BLaER1 treated with 17β-estradiol and CSF1 and Interleukin-3, amounts not matched to agents 10 nM and 100 nM (cell line): ENCODE measurements around the gene C17orf75.
A peak's percentile ranks its signal among the peaks of the same experiment; 100 is the strongest.

Source experiments
- H3K27ac ChIP-seq, 11 experiments: shearing (Covaris generic); formaldehyde crosslinking; 2 replicates each; pipeline ENCODE4 v1.8.1; 2022
- H3K27me3 ChIP-seq, 11 experiments: shearing (Covaris generic); formaldehyde crosslinking; 2 replicates each; pipeline ENCODE4 v1.8.1; 2022
- H3K36me3 ChIP-seq, 11 experiments: shearing (Covaris generic); formaldehyde crosslinking; 2 replicates each; pipeline ENCODE4 v1.8.1; 2022
- H3K4me1 ChIP-seq, 10 experiments: shearing (Covaris generic); formaldehyde crosslinking; 2 replicates each; pipeline ENCODE4 v1.8.1; 2022
- H3K4me2 ChIP-seq, 11 experiments: shearing (Covaris generic); formaldehyde crosslinking; 2 replicates each; pipeline ENCODE4 v1.8.1; 2022
- H3K4me3 ChIP-seq, 10 experiments: shearing (Covaris generic); formaldehyde crosslinking; 2 replicates each; pipeline ENCODE4 v1.8.1; 2022
- H3K9ac ChIP-seq, 11 experiments: shearing (Covaris generic); formaldehyde crosslinking; 2 replicates each; pipeline ENCODE4 v1.8.1; 2022
- H3K9me3 ChIP-seq, 11 experiments: shearing (Covaris generic); formaldehyde crosslinking; replicated peaks in 1 of 11; 2 replicates each; pipeline ENCODE4 v1.8.1; 2022
- H4K20me1 ChIP-seq, 11 experiments: shearing (Covaris generic); formaldehyde crosslinking; 2 replicates each; pipeline ENCODE4 v1.8.1; 2022
- Cebpa-rat ChIP-seq, 11 experiments: shearing (Covaris generic); IDR thresholded peaks; 2 replicates each; pipeline ENCODE4 v1.8.1; 2022

C17orf75 gene

GRCh38 chr17:32349854-32350665 lies 8.1 kb upstream of the C17orf75 start, which contains the start of gene ZNF207:
TSS of gene ZNF207 (plus strand) at chr17:32350157. CDS start at chr17:32350286, 129 bp downstream.
- peak within 1 kb of the TSS; percentile 75 to 91 (median 82) for H3K4me3 ChIP-seq
- H3K27ac ChIP-seq, result peak within 1 kb of the TSS; percentile 96 to 99 (median 98)
- peak within 1 kb of the TSS; percentile 96 to 99 (median 98) for H3K9ac ChIP-seq
- H3K4me1 ChIP-seq, result peaks cover 39 to 53% (median 43%) of the 10 kb centered on the region in 10 experiments
- H4K20me1 ChIP-seq, result peaks cover 42 to 45% (median 43%) of the 10 kb centered on the region in 11 experiments
- H3K4me2 ChIP-seq, result peak within 1 kb of the TSS; percentile 78 to 100 (median 94)
- H3K27me3 ChIP-seq, result no peaks in the 10 kb centered on the region
- H3K36me3 ChIP-seq, result peaks cover 33 to 38% (median 36%) of the 10 kb centered on the region in 11 experiments
- TF ChIP-seq Cebpa-rat (IDR thresholded peaks at IDR 0.05), result no peak
- H3K9me3 ChIP-seq, result no peaks in the 10 kb centered on the region

GRCh38 chr17:32349503-32349853 lies 7.5 kb upstream of the C17orf75 start:
- Histone ChIP-seq H3K36me3 (peaks cover 27 to 32% (median 30%) of the 10 kb centered on the region in 11 experiments), H4K20me1 (peaks cover 36 to 39% (median 37%) of the 10 kb centered on the region in 11 experiments), H3K4me3 (peak overlapping the region; percentile 75 to 91 (median 82)), H3K27me3 (no peaks in the 10 kb centered on the region), H3K9ac (peak overlapping the region; percentile 96 to 99 (median 98)), H3K27ac (peak overlapping the region; percentile 96 to 99 (median 98)), H3K9me3 (no peaks in the 10 kb centered on the region), H3K4me2 (peak overlapping the region; percentile 78 to 100 (median 92)), H3K4me1 (peaks cover 33 to 51% (median 37%) of the 10 kb centered on the region in 10 experiments)
- TF ChIP-seq Cebpa-rat (IDR thresholded peaks at IDR 0.05), result no peak

- no peak overlapping the region for H3K9ac ChIP-seq
- peaks cover 26 to 29% (median 27%) of the 10 kb centered on the region in 11 experiments for H4K20me1 ChIP-seq
- H3K4me1 ChIP-seq, result peaks cover 26 to 52% (median 39%) of the 10 kb centered on the region in 10 experiments
These were observed 6.5 kb upstream of the C17orf75 start for GRCh38 chr17:32348483-32348800.

DNA sequence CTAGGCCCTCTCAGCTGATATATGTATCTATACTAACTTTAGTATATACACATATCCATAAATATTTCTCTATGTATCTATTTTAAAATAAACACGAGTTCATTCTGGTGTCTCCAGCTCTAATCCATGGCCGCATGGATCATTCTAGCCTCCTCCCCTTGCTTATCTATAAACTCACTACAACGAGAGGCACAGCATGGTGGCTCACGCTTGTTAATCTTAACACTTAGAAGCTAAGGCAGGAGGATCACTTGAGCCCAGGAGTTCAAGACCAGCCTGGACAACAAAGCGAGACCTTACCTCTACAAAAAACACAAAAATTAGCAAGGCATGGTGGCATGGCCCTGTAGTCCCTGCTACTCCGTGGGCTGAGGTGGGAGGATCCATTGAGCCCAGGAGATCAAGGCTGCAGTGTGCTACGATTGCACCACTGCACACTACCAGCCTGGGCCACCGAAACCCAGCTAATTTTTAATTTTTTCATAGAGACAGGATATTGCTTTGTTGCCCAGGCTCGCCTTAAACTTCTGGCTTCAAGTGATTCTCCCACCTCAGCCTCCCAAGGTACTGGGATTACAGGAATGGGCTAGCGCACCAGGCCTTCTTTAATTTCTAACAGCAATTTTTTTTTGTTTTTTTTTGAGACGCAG lies 4.1 kb upstream of the C17orf75 start:
- H4K20me1 ChIP-seq, result peaks cover 2 to 5% (median 4%) of the 10 kb centered on the region in 11 experiments; a peak in 20 of 22 replicates
- H3K27ac ChIP-seq, result no peak overlapping the region
- TF ChIP-seq Cebpa-rat (IDR thresholded peaks at IDR 0.05), result no peak
- no peaks in the 10 kb centered on the region for H3K9me3 ChIP-seq
- peaks cover 26 to 55% (median 40%) of the 10 kb centered on the region in 10 experiments for H3K4me1 ChIP-seq
- H3K9ac ChIP-seq, result no peak overlapping the region
- no peak overlapping the region for H3K4me3 ChIP-seq
- no peaks in the 10 kb centered on the region for H3K36me3 ChIP-seq
- no peak overlapping the region for H3K4me2 ChIP-seq
- no peaks in the 10 kb centered on the region for H3K27me3 ChIP-seq

More at GRCh38 chr17:32348483-32348800, 6.5 kb upstream of the C17orf75 start:
- TF ChIP-seq Cebpa-rat (IDR thresholded peaks at IDR 0.05), result no peak
- Histone ChIP-seq H3K9me3 (no peaks in the 10 kb centered on the region), H3K4me3 (peak overlapping the region in 2 of 10 experiments; percentile 75 to 79; a peak in 2 of 20 replicates), H3K27ac (peak overlapping the region in 4 of 11 experiments; percentile 96 to 99 (median 98); a peak in 2 of 22 replicates), H3K27me3 (no peaks in the 10 kb centered on the region), H3K36me3 (peaks cover 18 to 23% (median 21%) of the 10 kb centered on the region in 11 experiments), H3K4me2 (peak overlapping the region in 10 of 11 experiments; percentile 78 to 100 (median 91); a peak in 17 of 22 replicates)

DNA sequence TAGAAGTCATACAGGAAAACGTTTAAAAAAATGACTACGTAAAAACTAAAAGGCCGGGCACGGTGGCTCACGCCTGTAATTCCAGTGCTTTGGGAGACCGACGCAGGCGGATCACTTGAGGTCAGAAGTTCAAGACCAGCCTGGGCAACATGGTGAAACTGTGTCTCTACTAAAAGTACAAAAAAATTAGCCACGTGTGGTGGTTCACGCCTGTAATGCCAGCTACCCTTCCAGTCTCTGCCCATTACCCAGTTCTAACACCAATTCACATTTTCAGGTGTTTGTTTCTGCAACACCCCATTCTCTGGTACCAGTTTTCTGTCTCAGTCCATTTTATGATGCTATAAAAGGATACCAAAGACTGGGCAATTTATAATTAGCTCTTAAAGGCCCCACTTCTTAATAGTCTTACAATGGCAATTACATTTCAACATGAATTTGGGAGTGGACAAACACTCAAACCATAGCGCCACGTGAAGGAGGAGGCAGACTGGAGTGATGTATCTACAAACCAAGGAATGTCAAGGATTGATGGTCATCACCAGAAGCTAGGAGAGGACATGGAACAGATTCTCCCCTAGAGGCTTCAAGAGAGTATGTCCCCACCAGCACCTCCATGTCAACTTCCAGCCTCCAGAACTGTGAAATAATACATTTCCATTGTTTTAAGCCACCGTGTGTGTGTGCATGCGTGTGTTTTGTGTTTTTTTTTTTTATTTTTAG lies 791 bp upstream of the C17orf75 start:
- H3K27me3 ChIP-seq, result no peaks in the 10 kb centered on the region
- H3K4me2 ChIP-seq, result peak overlapping the region; percentile 62 to 97 (median 87)
- peaks cover 18 to 70% (median 44%) of the 10 kb centered on the region in 10 experiments for H3K4me1 ChIP-seq
- TF ChIP-seq Cebpa-rat (IDR thresholded peaks at IDR 0.05), result no peak
- H3K36me3 ChIP-seq, result peaks cover 0 to 20% (median 9%) of the 10 kb centered on the region in 11 experiments; a peak in 12 of 22 replicates
- no peaks in the 10 kb centered on the region for H4K20me1 ChIP-seq
- H3K27ac ChIP-seq, result peak overlapping the region; percentile 69 to 98 (median 94); a peak in 21 of 22 replicates
- peak overlapping the region; percentile 78 to 94 (median 88); a peak in 21 of 22 replicates for H3K9ac ChIP-seq
- H3K4me3 ChIP-seq, result peak overlapping the region; percentile 57 to 75 (median 63)
- H3K9me3 ChIP-seq, result no peaks in the 10 kb centered on the region

DNA sequence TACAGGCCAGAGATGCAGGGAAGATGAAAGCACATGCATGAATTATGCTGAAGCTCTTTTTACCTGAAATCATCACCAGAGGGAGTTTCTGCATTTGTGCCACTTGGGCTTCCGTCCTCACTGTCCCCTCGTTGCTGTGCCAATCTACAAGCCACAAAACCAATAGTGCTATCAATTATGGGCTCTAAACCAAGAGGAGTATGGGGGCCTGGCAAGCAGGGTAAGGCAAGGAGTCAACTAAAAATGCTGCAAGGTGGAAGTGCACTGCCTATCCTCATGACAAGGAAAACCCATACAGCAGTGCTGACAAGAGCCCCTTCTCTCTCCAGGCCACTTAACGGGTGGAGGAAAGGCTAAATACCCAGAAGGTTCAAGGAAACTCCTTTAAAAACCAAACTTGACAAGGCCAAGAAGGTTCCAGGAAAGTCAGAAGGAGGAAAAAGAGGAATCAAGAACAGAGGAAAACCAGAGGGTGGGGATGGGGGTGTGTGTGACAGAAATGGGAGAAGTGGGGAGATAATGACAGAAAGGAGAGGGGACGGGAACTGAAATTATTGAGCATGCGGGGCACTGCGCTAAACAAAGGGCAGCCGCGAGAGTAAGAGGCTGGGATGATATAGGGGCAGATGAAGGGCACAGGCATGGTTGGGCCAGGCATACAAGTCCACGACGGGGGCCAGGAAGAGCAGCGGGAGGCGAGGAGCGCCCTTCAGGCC lies 674 bp downstream of the C17orf75 start:
- no peaks in the 10 kb centered on the region for H3K27me3 ChIP-seq
- H3K4me1 ChIP-seq, result peaks cover 28 to 82% (median 53%) of the 10 kb centered on the region in 10 experiments
- no peak for TF ChIP-seq Cebpa-rat (IDR thresholded peaks at IDR 0.05)
- H3K9me3 ChIP-seq, result no peaks in the 10 kb centered on the region
- peak overlapping the region; percentile 78 to 97 (median 88) for H3K4me2 ChIP-seq
- H3K36me3 ChIP-seq, result peaks cover 0 to 32% (median 21%) of the 10 kb centered on the region in 11 experiments; a peak in 15 of 22 replicates
- H3K27ac ChIP-seq, result peak overlapping the region; percentile 69 to 98 (median 94)
- H3K4me3 ChIP-seq, result peak overlapping the region; percentile 57 to 75 (median 63)
- H3K9ac ChIP-seq, result peak overlapping the region; percentile 78 to 94 (median 88)
- no peaks in the 10 kb centered on the region for H4K20me1 ChIP-seq

GRCh38 chr17:32335687-32336086 lies 6.3 kb downstream of the C17orf75 start:
- Histone ChIP-seq H3K4me2 (peak overlapping the region; percentile 29 to 64 (median 60)), H3K36me3 (peaks cover 0 to 64% (median 41%) of the 10 kb centered on the region in 11 experiments; a peak in 19 of 22 replicates), H3K27ac (peak overlapping the region in 8 of 11 experiments; percentile 36 to 99 (median 60); a peak in 16 of 22 replicates), H4K20me1 (no peaks in the 10 kb centered on the region), H3K27me3 (no peaks in the 10 kb centered on the region), H3K4me3 (no peak overlapping the region), H3K4me1 (peaks cover 42 to 100% (median 72%) of the 10 kb centered on the region in 10 experiments), H3K9ac (peak overlapping the region in 3 of 11 experiments; percentile 5 to 15 (median 6); a peak in 3 of 22 replicates), H3K9me3 (no peaks in the 10 kb centered on the region)
- no peak for TF ChIP-seq Cebpa-rat (IDR thresholded peaks at IDR 0.05)

DNA sequence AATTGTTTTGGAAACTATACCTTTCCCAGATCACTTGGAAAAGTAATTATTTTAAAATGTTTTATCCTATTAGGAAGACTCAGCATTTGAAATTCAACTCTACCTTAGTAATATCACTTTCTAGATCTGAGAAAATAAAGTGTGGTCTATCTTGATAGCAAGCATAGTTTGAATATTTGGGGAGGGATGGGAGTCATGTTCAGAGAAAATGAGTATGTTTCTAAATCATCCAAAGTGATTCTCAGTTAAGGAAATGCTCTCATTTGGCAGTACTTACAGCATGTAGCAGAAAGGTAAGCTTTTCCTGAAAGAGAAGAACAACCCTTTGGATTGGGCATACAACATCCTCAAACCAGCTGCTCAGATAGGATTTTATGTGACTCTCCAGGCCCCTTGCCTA lies 6.9 kb downstream of the C17orf75 start:
- Histone ChIP-seq H3K4me3 (no peak overlapping the region), H3K36me3 (peaks cover 0 to 63% (median 41%) of the 10 kb centered on the region in 11 experiments; a peak in 19 of 22 replicates), H3K27me3 (no peaks in the 10 kb centered on the region), H4K20me1 (no peaks in the 10 kb centered on the region), H3K4me1 (peaks cover 48 to 100% (median 72%) of the 10 kb centered on the region in 10 experiments), H3K4me2 (peak overlapping the region; percentile 29 to 64 (median 60); a peak in 17 of 22 replicates), H3K9ac (0 out of 22 replicates have a peak overlapping the region, but pooled peaks of 1 of the 11 experiments have one; percentile 15), H3K27ac (peak overlapping the region in 8 of 11 experiments; percentile 36 to 99 (median 60); a peak in 16 of 22 replicates), H3K9me3 (no peaks in the 10 kb centered on the region)
- TF ChIP-seq Cebpa-rat (IDR thresholded peaks at IDR 0.05), result no peak
